Measurements from ENCODE around the gene MBD6.
A peak's percentile ranks its signal among the peaks of the same experiment; 100 is the strongest.

MBD6 gene

DNA sequence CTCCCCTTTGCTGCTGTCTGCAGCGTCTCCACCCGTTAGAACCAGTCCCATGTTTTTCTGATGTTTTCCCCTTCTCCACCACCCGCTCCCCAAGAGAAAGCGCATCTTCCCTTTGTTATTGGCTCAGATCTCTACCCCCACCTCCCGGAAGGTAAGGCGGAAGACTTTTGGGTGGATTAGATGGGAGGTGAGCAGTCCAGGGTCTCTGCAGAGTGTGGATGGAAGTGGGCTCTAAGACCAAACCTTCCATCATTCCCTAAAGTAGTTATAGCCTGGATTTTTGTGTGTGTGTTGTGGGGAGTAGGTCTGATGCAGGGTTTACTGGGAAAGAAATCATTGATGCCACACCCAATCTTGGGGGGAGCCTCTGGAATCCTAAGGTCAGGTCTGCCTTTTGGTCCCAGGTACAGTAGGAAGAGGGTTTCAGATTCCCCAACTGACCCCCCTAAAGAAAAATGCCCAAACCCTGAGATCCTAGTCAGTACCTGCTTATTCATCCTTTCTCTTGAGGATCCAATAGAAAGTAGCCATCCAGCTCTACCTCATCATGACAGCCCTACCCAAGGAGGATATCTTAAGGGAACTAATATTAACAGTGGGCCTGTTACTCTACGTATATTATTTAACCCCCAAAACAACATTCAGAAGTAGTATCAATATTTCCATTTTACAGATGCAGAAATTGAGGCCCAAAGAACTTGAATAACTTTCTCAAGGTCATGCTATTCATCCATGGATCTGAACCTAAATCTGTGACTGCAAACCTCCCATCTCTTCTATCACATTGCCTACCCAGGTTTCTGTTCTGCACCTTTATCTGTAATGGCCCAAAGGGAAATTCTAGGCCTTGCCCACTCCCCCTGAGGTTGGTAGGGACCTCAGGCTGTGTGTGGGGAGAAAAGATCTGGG lies 28.3 kb downstream of the MBD6 start:
- Histone ChIP-seq H3K27me3 (ENCODE audit: control insufficient read depth in 3 of 3, insufficient read depth in 3 of 3, low read depth in 1 of 3, low read length in 3 of 3) (peaks cover 0 to 33% (median 11%) of the 10 kb centered on the region in 3 experiments), H4K8ac (ENCODE audit: low read depth, low read length) (no peak overlapping the region), H2BK120ac (ENCODE audit: low read depth, low read length) (no peak overlapping the region), H2BK12ac (ENCODE audit: low read length) (no peak overlapping the region), H3K4ac (ENCODE audit: low read length) (no peak overlapping the region), H3K23ac (ENCODE audit: low read depth, low read length, poor library complexity) (no peak overlapping the region), H4K91ac (ENCODE audit: low read depth, low read length, poor library complexity) (no peak overlapping the region), H3K14ac (ENCODE audit: low read length) (no peak overlapping the region), H3K18ac (ENCODE audit: low read length) (no peak overlapping the region), H3K4me1 (ENCODE audit: control insufficient read depth in 2 of 2, insufficient read depth in 1 of 2, low read depth in 1 of 2, low read length in 2 of 2) (peaks cover 31 to 36% of the 10 kb centered on the region in 2 donors), H3K9me3 (replicated peaks in 1 of 2; ENCODE audit: control insufficient read depth in 2 of 2, insufficient read depth in 1 of 2, low read depth in 1 of 2, low read length in 2 of 2) (no peaks in the 10 kb centered on the region), H2BK15ac (ENCODE audit: low read length) (no peak overlapping the region), H2AFZ (ENCODE audit: low read length) (peak overlapping the region; percentile 89), H3K4me2 (ENCODE audit: insufficient read depth, low read length, poor library complexity, severe bottlenecking) (peak overlapping the region; percentile 81), H3K27ac (replicated peaks; ENCODE audit: low read length) (no peak overlapping the region), H3K4me3 (ENCODE audit: low read length in 2 of 2) (peak overlapping the region; percentile 60 to 85), H3K36me3 (replicated peaks in 1 of 2; ENCODE audit: control insufficient read depth in 2 of 2, insufficient read depth in 2 of 2, low read length in 2 of 2) (peaks cover under 1 to 1% of the 10 kb centered on the region in 2 donors), H2AK5ac (ENCODE audit: low read depth, low read length) (no peak overlapping the region), H3K79me1 (ENCODE audit: low read depth, low read length) (peaks cover 5% of the 10 kb centered on the region), H2BK5ac (ENCODE audit: low read length) (no peak overlapping the region), H3K9ac (ENCODE audit: low read depth, low read length, poor library complexity) (no peak overlapping the region)
- no CpG with 5 or more reads among the region's 7 CpGs for WGBS, 2 donors (ENCODE audit: extremely low coverage in 2 of 2, insufficient read length in 2 of 2, insufficient replicate concordance in 1 of 2)
- no peak for DNase-seq (ENCODE audit: low spot score)

DNA sequence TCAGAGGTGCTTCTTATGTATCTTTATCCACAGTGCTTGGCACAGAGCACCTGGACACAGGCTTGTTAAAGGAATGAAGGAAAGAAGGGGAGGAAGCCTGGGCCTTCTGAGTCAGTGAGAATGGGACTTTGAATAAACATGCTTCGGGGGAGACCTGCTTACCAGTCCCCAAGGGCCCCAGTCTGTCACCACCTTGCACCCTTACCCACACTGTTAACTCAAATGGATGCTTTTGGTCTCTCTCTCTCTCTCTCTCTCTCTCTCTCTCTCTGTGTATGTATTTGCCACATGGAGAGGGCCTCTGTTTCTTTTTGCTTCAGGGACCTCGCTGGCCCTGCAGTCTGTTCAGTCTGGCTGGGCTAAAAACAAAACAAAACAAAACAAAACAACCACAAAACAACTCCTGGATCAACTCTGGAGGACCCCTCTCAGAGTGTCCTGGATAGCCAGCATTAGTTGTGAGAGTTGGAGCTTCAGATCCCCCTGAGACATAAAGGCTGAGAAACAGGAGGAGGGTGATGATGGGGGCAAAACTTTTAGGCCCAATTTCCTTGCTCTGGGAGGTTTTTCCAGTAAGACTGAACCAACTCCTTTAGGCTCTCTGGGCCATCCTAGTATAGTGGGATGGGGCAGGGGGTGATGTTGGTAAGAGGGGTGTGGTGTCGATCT lies 29.1 kb downstream of the MBD6 start:
- Histone ChIP-seq H3K4me3 (ENCODE audit: low read length in 2 of 2) (no peak overlapping the region), H3K9me3 (replicated peaks in 1 of 2; ENCODE audit: control insufficient read depth in 2 of 2, insufficient read depth in 1 of 2, low read depth in 1 of 2, low read length in 2 of 2) (no peaks in the 10 kb centered on the region), H2AK5ac (ENCODE audit: low read depth, low read length) (no peak overlapping the region), H3K27me3 (ENCODE audit: control insufficient read depth in 3 of 3, insufficient read depth in 3 of 3, low read depth in 1 of 3, low read length in 3 of 3) (peaks cover 0 to 33% (median 11%) of the 10 kb centered on the region in 3 experiments), H4K8ac (ENCODE audit: low read depth, low read length) (no peak overlapping the region), H2BK15ac (ENCODE audit: low read length) (no peak overlapping the region), H2AFZ (ENCODE audit: low read length) (peak overlapping the region; percentile 74), H3K4me2 (ENCODE audit: insufficient read depth, low read length, poor library complexity, severe bottlenecking) (no peak overlapping the region), H2BK120ac (ENCODE audit: low read depth, low read length) (no peak overlapping the region), H3K79me1 (ENCODE audit: low read depth, low read length) (no peaks in the 10 kb centered on the region), H4K91ac (ENCODE audit: low read depth, low read length, poor library complexity) (no peak overlapping the region), H2BK12ac (ENCODE audit: low read length) (no peak overlapping the region), H3K23ac (ENCODE audit: low read depth, low read length, poor library complexity) (no peak overlapping the region), H3K4ac (ENCODE audit: low read length) (no peak overlapping the region), H3K18ac (ENCODE audit: low read length) (no peak overlapping the region), H3K9ac (ENCODE audit: low read depth, low read length, poor library complexity) (no peak overlapping the region), H3K4me1 (ENCODE audit: control insufficient read depth in 2 of 2, insufficient read depth in 1 of 2, low read depth in 1 of 2, low read length in 2 of 2) (peaks cover 25 to 31% of the 10 kb centered on the region in 2 donors), H3K27ac (replicated peaks; ENCODE audit: low read length) (no peak overlapping the region), H3K14ac (ENCODE audit: low read length) (no peak overlapping the region), H2BK5ac (ENCODE audit: low read length) (no peak overlapping the region), H3K36me3 (replicated peaks in 1 of 2; ENCODE audit: control insufficient read depth in 2 of 2, insufficient read depth in 2 of 2, low read length in 2 of 2) (no peaks in the 10 kb centered on the region)
- no peak for DNase-seq (ENCODE audit: low spot score)
- WGBS, 2 donors (ENCODE audit: extremely low coverage in 2 of 2, insufficient read length in 2 of 2, insufficient replicate concordance in 1 of 2): no CpG with 5 or more reads among the region's 3 CpGs

DNA sequence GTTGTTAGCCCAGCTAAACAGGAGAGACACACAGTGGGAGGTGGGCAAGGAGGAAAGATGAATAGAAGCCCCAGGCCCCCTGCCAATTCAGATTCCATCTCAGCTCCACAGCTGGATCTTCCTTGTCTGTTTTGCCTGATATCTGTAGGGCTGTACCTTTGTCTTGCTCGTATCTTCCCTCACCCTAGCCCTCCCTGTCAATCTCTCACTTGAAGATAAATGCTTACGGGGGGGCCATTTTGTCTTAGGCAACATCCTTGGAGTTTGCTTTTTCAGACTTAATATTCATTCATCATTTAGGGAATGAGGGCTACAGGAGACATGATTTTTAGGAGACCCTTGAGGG lies 29.7 kb downstream of the MBD6 start:
- H2AK5ac ChIP-seq (ENCODE audit: low read depth, low read length): no peak overlapping the region
- H3K4me2 ChIP-seq (ENCODE audit: insufficient read depth, low read length, poor library complexity, severe bottlenecking): no peak overlapping the region
- no peaks in the 10 kb centered on the region for H3K36me3 ChIP-seq (replicated peaks in 1 of 2; ENCODE audit: control insufficient read depth in 2 of 2, insufficient read depth in 2 of 2, low read length in 2 of 2)
- no peak overlapping the region for H3K18ac ChIP-seq (ENCODE audit: low read length)
- no CpG with 5 or more reads among the region's 2 CpGs for WGBS, 2 donors (ENCODE audit: extremely low coverage in 2 of 2, insufficient read length in 2 of 2, insufficient replicate concordance in 1 of 2)
- no peak overlapping the region for H2BK120ac ChIP-seq (ENCODE audit: low read depth, low read length)
- no peak overlapping the region for H2BK5ac ChIP-seq (ENCODE audit: low read length)
- peaks cover 25 to 31% of the 10 kb centered on the region in 2 donors for H3K4me1 ChIP-seq (ENCODE audit: control insufficient read depth in 2 of 2, insufficient read depth in 1 of 2, low read depth in 1 of 2, low read length in 2 of 2)
- no peak overlapping the region for H3K23ac ChIP-seq (ENCODE audit: low read depth, low read length, poor library complexity)
- no peak for DNase-seq (ENCODE audit: low spot score)
- H3K4me3 ChIP-seq (ENCODE audit: low read length in 2 of 2): peak overlapping the region in 1 of 2 donors; percentile 12
- H3K27me3 ChIP-seq (ENCODE audit: control insufficient read depth in 3 of 3, insufficient read depth in 3 of 3, low read depth in 1 of 3, low read length in 3 of 3): peaks cover 0 to 33% (median 11%) of the 10 kb centered on the region in 3 experiments
- H3K9ac ChIP-seq (ENCODE audit: low read depth, low read length, poor library complexity): no peak overlapping the region
- H3K4ac ChIP-seq (ENCODE audit: low read length): no peak overlapping the region
- no peak overlapping the region for H3K27ac ChIP-seq (replicated peaks; ENCODE audit: low read length)
- H3K9me3 ChIP-seq (replicated peaks in 1 of 2; ENCODE audit: control insufficient read depth in 2 of 2, insufficient read depth in 1 of 2, low read depth in 1 of 2, low read length in 2 of 2): no peaks in the 10 kb centered on the region
- no peaks in the 10 kb centered on the region for H3K79me1 ChIP-seq (ENCODE audit: low read depth, low read length)
- H3K14ac ChIP-seq (ENCODE audit: low read length): no peak overlapping the region
- no peak overlapping the region for H4K91ac ChIP-seq (ENCODE audit: low read depth, low read length, poor library complexity)
- H4K8ac ChIP-seq (ENCODE audit: low read depth, low read length): no peak overlapping the region
- H2AFZ ChIP-seq (ENCODE audit: low read length): peak overlapping the region; percentile 74
- H2BK15ac ChIP-seq (ENCODE audit: low read length): no peak overlapping the region
- H2BK12ac ChIP-seq (ENCODE audit: low read length): no peak overlapping the region

DNA sequence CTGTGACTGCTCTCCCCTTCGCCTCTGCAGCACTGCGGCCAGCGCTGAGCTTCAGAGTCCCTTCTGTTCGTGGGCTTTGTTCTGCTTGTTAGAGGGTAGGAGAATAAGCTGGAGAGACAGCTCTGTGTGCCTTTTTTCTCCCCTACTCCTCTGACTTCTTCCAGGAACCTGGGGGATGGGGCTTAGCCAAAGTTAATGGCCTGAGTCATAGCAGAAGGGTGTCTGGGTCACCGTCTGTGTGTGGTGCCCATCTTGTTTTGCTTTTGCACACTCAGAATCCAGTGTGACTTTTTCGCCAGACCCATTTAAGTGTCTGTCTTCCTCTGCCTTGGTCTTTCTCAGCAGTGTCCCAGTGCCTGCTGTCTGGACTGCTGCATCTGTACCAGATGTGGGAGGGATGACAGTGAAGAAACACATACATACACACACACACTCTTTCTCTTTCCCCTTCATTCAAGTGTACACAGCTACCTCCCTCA lies 30.2 kb downstream of the MBD6 start:
- H2AFZ ChIP-seq (ENCODE audit: low read length): peak overlapping the region; percentile 74
- no peak overlapping the region for H3K23ac ChIP-seq (ENCODE audit: low read depth, low read length, poor library complexity)
- H2BK5ac ChIP-seq (ENCODE audit: low read length): no peak overlapping the region
- peaks cover 25 to 31% of the 10 kb centered on the region in 2 donors for H3K4me1 ChIP-seq (ENCODE audit: control insufficient read depth in 2 of 2, insufficient read depth in 1 of 2, low read depth in 1 of 2, low read length in 2 of 2)
- no peak overlapping the region for H4K8ac ChIP-seq (ENCODE audit: low read depth, low read length)
- H3K14ac ChIP-seq (ENCODE audit: low read length): no peak overlapping the region
- no peak for DNase-seq (ENCODE audit: low spot score)
- H3K4me3 ChIP-seq (ENCODE audit: low read length in 2 of 2): peak overlapping the region in 1 of 2 donors; percentile 12
- H3K18ac ChIP-seq (ENCODE audit: low read length): no peak overlapping the region
- H3K27ac ChIP-seq (replicated peaks; ENCODE audit: low read length): peak overlapping the region; percentile 22
- no peak overlapping the region for H3K9ac ChIP-seq (ENCODE audit: low read depth, low read length, poor library complexity)
- H2BK12ac ChIP-seq (ENCODE audit: low read length): no peak overlapping the region
- H3K9me3 ChIP-seq (replicated peaks in 1 of 2; ENCODE audit: control insufficient read depth in 2 of 2, insufficient read depth in 1 of 2, low read depth in 1 of 2, low read length in 2 of 2): no peaks in the 10 kb centered on the region
- H3K79me1 ChIP-seq (ENCODE audit: low read depth, low read length): no peaks in the 10 kb centered on the region
- no peak overlapping the region for H4K91ac ChIP-seq (ENCODE audit: low read depth, low read length, poor library complexity)
- no CpG with 5 or more reads among the region's 6 CpGs for WGBS, 2 donors (ENCODE audit: extremely low coverage in 2 of 2, insufficient read length in 2 of 2, insufficient replicate concordance in 1 of 2)
- peaks cover 0 to 29% (median 11%) of the 10 kb centered on the region in 3 experiments for H3K27me3 ChIP-seq (ENCODE audit: control insufficient read depth in 3 of 3, insufficient read depth in 3 of 3, low read depth in 1 of 3, low read length in 3 of 3)
- no peak overlapping the region for H3K4ac ChIP-seq (ENCODE audit: low read length)
- H3K4me2 ChIP-seq (ENCODE audit: insufficient read depth, low read length, poor library complexity, severe bottlenecking): no peak overlapping the region
- no peaks in the 10 kb centered on the region for H3K36me3 ChIP-seq (replicated peaks in 1 of 2; ENCODE audit: control insufficient read depth in 2 of 2, insufficient read depth in 2 of 2, low read length in 2 of 2)
- H2BK15ac ChIP-seq (ENCODE audit: low read length): no peak overlapping the region
- no peak overlapping the region for H2BK120ac ChIP-seq (ENCODE audit: low read depth, low read length)
- no peak overlapping the region for H2AK5ac ChIP-seq (ENCODE audit: low read depth, low read length)

All from neuronal stem cell (in vitro differentiated cells).